GF-D8 (cell line): ENCODE data around the gene ADAT3.

Experiments
- DNase-seq: peaks from one replicate; lab custom pipeline; 2025; lab: John Stamatoyannopoulos, UW

ADAT3 gene

GRCh38 chr19:1912760-1913505 is 7.7 kb downstream of the ADAT3 start:
- DNase-seq = no peak

GRCh38 chr19:1913781-1914577 is 8.8 kb downstream of the ADAT3 start:
- DNase-seq = no peak

- no peak for DNase-seq
These were observed 9.7 kb downstream of the ADAT3 start for GRCh38 chr19:1914826-1915341.

GRCh38 chr19:1917146-1917545 is 11.9 kb downstream of the ADAT3 start:
- no peak for DNase-seq

GRCh38 chr19:1917926-1918325 is 12.7 kb downstream of the ADAT3 start:
- no peak for DNase-seq

- DNase-seq = no peak
These were observed 13.8 kb downstream of the ADAT3 start for GRCh38 chr19:1918975-1919374.

- DNase-seq = no peak
These were observed 15.4 kb downstream of the ADAT3 start for GRCh38 chr19:1920644-1921043.

- DNase-seq = no peak
These were observed 16.1 kb downstream of the ADAT3 start for GRCh38 chr19:1921326-1921725.

GRCh38 chr19:1921825-1922224 is 16.6 kb downstream of the ADAT3 start:
- no peak for DNase-seq

- no peak for DNase-seq
These were observed 17.6 kb downstream of the ADAT3 start for GRCh38 chr19:1922803-1923202.

GRCh38 chr19:1923319-1923718 is 18.1 kb downstream of the ADAT3 start:
- no peak for DNase-seq

GRCh38 chr19:1924320-1924961 is 19.2 kb downstream of the ADAT3 start:
- DNase-seq = no peak

GRCh38 chr19:1925544-1925943 is 20.3 kb downstream of the ADAT3 start:
- DNase-seq = no peak

- DNase-seq = peak; percentile 10
These were observed 24.0 kb downstream of the ADAT3 start for GRCh38 chr19:1929021-1929742.

GRCh38 chr19:1931445-1931844 is 26.2 kb downstream of the ADAT3 start:
- no peak for DNase-seq

- no peak for DNase-seq
These were observed 27.2 kb downstream of the ADAT3 start for GRCh38 chr19:1932395-1932794.

- DNase-seq = no peak
These were observed 28.0 kb downstream of the ADAT3 start for GRCh38 chr19:1933244-1933643.

GRCh38 chr19:1933942-1934341 is 28.7 kb downstream of the ADAT3 start:
- DNase-seq = no peak

- no peak for DNase-seq
These were observed 30.4 kb downstream of the ADAT3 start for GRCh38 chr19:1935484-1936208.

GRCh38 chr19:1936430-1936829 is 31.2 kb downstream of the ADAT3 start:
- no peak for DNase-seq

- no peak for DNase-seq
These were observed 31.9 kb downstream of the ADAT3 start for GRCh38 chr19:1936916-1937610.
